Fibroblast of pulmonary artery (primary cell): Measurements from ENCODE around the gene CEACAM16.

Source experiments
- DNase-seq: peaks from one replicate; pipeline ENCODE4 v3.0.0-alpha.2; 2010; ENCODE audit warnings: low read depth
- H3K4me3 ChIP-seq: replicated peaks from 2 replicates; pipeline ENCODE4 v1.5.1; 2011; ENCODE audit warnings: low read depth, mild to moderate bottlenecking, control low read depth, low read length, moderate library complexity
- CTCF ChIP-seq: IDR thresholded peaks from 2 replicates; pipeline ENCODE4 v1.5.1; 2011; ENCODE audit warnings: mild to moderate bottlenecking, control low read depth, low read length, inconsistent platforms; ENCODE audit errors: missing control alignments

The CEACAM16 gene

GRCh38 chr19:44756089-44756562, 57.2 kb downstream of the CEACAM16 start:
- TF ChIP-seq CTCF = no peak
- DNase-seq = no peak
- H3K4me3 ChIP-seq = no peak overlapping the region

- DNase-seq = peak; percentile 77
- TF ChIP-seq CTCF = no peak
- peak overlapping the region; percentile 47 for H3K4me3 ChIP-seq
These were observed 58.2 kb downstream of the CEACAM16 start for GRCh38 chr19:44757057-44757734.

GRCh38 chr19:44757735-44758505, 59.0 kb downstream of the CEACAM16 start:
- DNase-seq = peak; percentile 56
- peak overlapping the region; percentile 47 for H3K4me3 ChIP-seq
- no peak for TF ChIP-seq CTCF

GRCh38 chr19:44758596-44758995, 59.6 kb downstream of the CEACAM16 start:
- H3K4me3 ChIP-seq = peak overlapping the region; percentile 47
- no peak for DNase-seq
- TF ChIP-seq CTCF = no peak

GRCh38 chr19:44759083-44759804, 60.3 kb downstream of the CEACAM16 start:
- H3K4me3 ChIP-seq = no peak overlapping the region
- no peak for TF ChIP-seq CTCF
- no peak for DNase-seq
